GM12878 (cell line): ENCODE results near the gene NECTIN1. TPM values are rescaled to one million over a fixed set of nuclear protein-coding genes. Genes with fewer than 3 reads are reported as not detected.

Experiments
- ATAC-seq: fragments of 200-7000 bp; cut with Tn5 transposase; 3 replicates; pipeline ENCODE4 v1.9.1; 2020; ENCODE audit warnings: mild to moderate bottlenecking, moderate library complexity
- BruUV-seq: library from RNA; stranded (reverse); fragments of 400-500 nt; replicated peaks from 2 replicates; lab custom pipeline; 2021; lab: Mats Ljungman, UMichigan
- CTCF ChIA-PET: fragments of 300-600 bp; sonication (Branson Sonifier 250); formaldehyde crosslinking; extraction: SDS; loops from one replicate; lab custom pipeline; 2021; ENCODE audit warnings: inconsistent platforms; lab: Yijun Ruan, JAX
- POLR2A ChIA-PET: fragments of 350-600 bp; formaldehyde crosslinking; extraction: SDS; loops from one replicate; lab custom pipeline; 2021; ENCODE audit warnings: inconsistent platforms; lab: Charles Lee
- RAD21 ChIA-PET: fragments of 300-600 bp; sonication (Branson Sonifier 250); formaldehyde crosslinking; loops from one replicate; lab custom pipeline; 2023; ENCODE audit warnings: antibody characterized with exemption; ENCODE audit not compliant: unreplicated experiment; lab: Charles Lee
- SMC1A ChIA-PET: fragments of 300-600 bp; sonication (Branson Sonifier 250); formaldehyde crosslinking; loops from one replicate; lab custom pipeline; 2023; ENCODE audit not compliant: unreplicated experiment, uncharacterized antibody; lab: Charles Lee
- DNase-seq: peaks from one replicate; pipeline ENCODE4 v3.0.0-alpha.2; 2011; ENCODE audit warnings: low read depth, low spot score
- FAIRE-seq: peaks from 3 replicates; lab custom pipeline; 2011; peaks lifted over from hg19 to GRCh38; lab: Jason Lieb, UNC
- H2AFZ ChIP-seq: 2 replicates; pipeline ENCODE4 v1.6.0; 2011; ENCODE audit warnings: low read depth, low read length, control low read depth; ENCODE audit not compliant: control insufficient read depth
- H3K27ac ChIP-seq: 2 replicates; pipeline ENCODE4 v1.5.1; 2011; ENCODE audit warnings: control low read depth; ENCODE audit not compliant: control insufficient read depth, insufficient read depth
- H3K27me3 ChIP-seq, 2 experiments: replicated peaks in 1 of 2; 2 replicates each; pipeline versions ENCODE4 v1.6.0 to v1.6.1; 2011; ENCODE audit warnings: low read length in 1 of 2; ENCODE audit not compliant: control insufficient read depth in 2 of 2, insufficient read depth in 2 of 2
- H3K36me3 ChIP-seq, 2 experiments: 2 replicates each; pipeline ENCODE4 v1.5.1; 2011; ENCODE audit warnings: low read length in 1 of 2; ENCODE audit not compliant: control insufficient read depth in 2 of 2, insufficient read depth in 2 of 2
- H3K4me1 ChIP-seq: 2 replicates; pipeline ENCODE4 v1.6.1; 2011; ENCODE audit warnings: mild to moderate bottlenecking, low read length, moderate library complexity, mixed read lengths; ENCODE audit not compliant: control insufficient read depth, insufficient read depth
- H3K4me2 ChIP-seq: 2 replicates; pipeline ENCODE4 v1.6.0; 2011; ENCODE audit warnings: control low read depth; ENCODE audit not compliant: control insufficient read depth, insufficient read depth
- H3K4me3 ChIP-seq: fragments of 200-600 bp; sonication (generic); 2 replicates; pipeline ENCODE4 v1.5.1; 2016
- H3K79me2 ChIP-seq: 2 replicates; pipeline ENCODE4 v1.6.0; 2011; ENCODE audit warnings: low read length; ENCODE audit not compliant: control insufficient read depth, insufficient read depth
- H3K9ac ChIP-seq: 2 replicates; pipeline ENCODE4 v1.8.0; 2011; ENCODE audit warnings: low read length, control low read depth, mixed read lengths; ENCODE audit not compliant: control insufficient read depth, insufficient read depth
- H3K9me3 ChIP-seq: replicated peaks from 3 replicates; pipeline ENCODE4 v1.5.1; 2011; ENCODE audit warnings: mild to moderate bottlenecking, low read length; ENCODE audit not compliant: control insufficient read depth, insufficient read depth
- H4K20me1 ChIP-seq: 2 replicates; pipeline ENCODE4 v1.6.0; 2011; ENCODE audit not compliant: control insufficient read depth, insufficient read depth
- BCL11A ChIP-seq: IDR thresholded peaks from 2 replicates; pipeline ENCODE4 v1.6.1; 2011; ENCODE audit warnings: low read depth, low read length
- E2F8 ChIP-seq: fragments of 450-650 bp; IDR thresholded peaks from 2 replicates; pipeline ENCODE4 v1.6.1; 2018; ENCODE audit warnings: mild to moderate bottlenecking, low read depth, moderate library complexity; ENCODE audit not compliant: partially characterized antibody
- FOXM1 ChIP-seq: IDR thresholded peaks from 2 replicates; pipeline ENCODE4 v1.6.1; 2012; ENCODE audit warnings: low read depth, mild to moderate bottlenecking, inconsistent platforms, low read length, moderate library complexity
- HCFC1 ChIP-seq: fragments of 150-350 bp; IDR thresholded peaks from 2 replicates; pipeline ENCODE4 v1.6.1; 2014; ENCODE audit warnings: low read length
- HDAC2 ChIP-seq: fragments of 200-600 bp; sonication (generic); IDR thresholded peaks from 2 replicates; pipeline ENCODE4 v1.6.1; 2017
- IRF4 ChIP-seq: IDR thresholded peaks from 2 replicates; pipeline ENCODE4 v1.6.1; 2011; ENCODE audit warnings: low read depth, low read length
- NFXL1 ChIP-seq: fragments of 450-650 bp; IDR thresholded peaks from 2 replicates; pipeline ENCODE4 v1.6.1; 2017; ENCODE audit warnings: antibody characterized with exemption, mild to moderate bottlenecking, borderline replicate concordance
- NKRF ChIP-seq: fragments of 450-650 bp; conservative IDR thresholded peaks from 2 replicates; pipeline ENCODE4 v1.6.1; 2017; ENCODE audit warnings: mild to moderate bottlenecking, moderate library complexity
- RUNX3 ChIP-seq: IDR thresholded peaks from 2 replicates; pipeline ENCODE4 v1.6.1; 2012; ENCODE audit warnings: low read length, inconsistent platforms
- SMAD1 ChIP-seq: fragments of 450-650 bp; IDR thresholded peaks from 2 replicates; pipeline ENCODE4 v1.6.1; 2018; ENCODE audit warnings: mild to moderate bottlenecking, low read depth; ENCODE audit not compliant: partially characterized antibody
- SPI1 ChIP-seq: IDR thresholded peaks from 2 replicates; pipeline ENCODE4 v1.6.1; 2011; ENCODE audit warnings: low read depth, mild to moderate bottlenecking, low read length, moderate library complexity, borderline replicate concordance; ENCODE audit not compliant: insufficient read depth
- SRF ChIP-seq, 2 experiments: IDR thresholded peaks; 2 replicates each; pipeline ENCODE4 v1.6.1; 2011; ENCODE audit warnings: low read depth in 2 of 2, low read length in 2 of 2, mild to moderate bottlenecking in 1 of 2, moderate library complexity in 1 of 2
- TAF1 ChIP-seq: IDR thresholded peaks from 2 replicates; pipeline ENCODE4 v1.6.1; 2011; ENCODE audit warnings: mild to moderate bottlenecking, low read depth, low read length, borderline replicate concordance
- TCF3 ChIP-seq: IDR thresholded peaks from 2 replicates; pipeline ENCODE4 v1.6.1; 2012; ENCODE audit warnings: low read depth, mild to moderate bottlenecking, low read length, borderline replicate concordance; ENCODE audit not compliant: insufficient read depth
- USF2 ChIP-seq: IDR thresholded peaks from 2 replicates; pipeline ENCODE4 v1.6.1; 2011; ENCODE audit warnings: low read depth, low read length, improper control_type of control experiment, borderline replicate concordance
- ZNF622 ChIP-seq: fragments of 450-650 bp; IDR thresholded peaks from 2 replicates; pipeline ENCODE4 v1.6.1; 2017; ENCODE audit warnings: mild to moderate bottlenecking, inconsistent platforms
- WGBS: methylation state at CpG from one replicate; pipeline ENCODE4 v1.1.6; 2016; ENCODE audit warnings: low lambda C conversion rate; ENCODE audit not compliant: insufficient replicate concordance, insufficient coverage; ENCODE audit errors: missing lambda C conversion rate; 5-methylcytosine and 5-hydroxymethylcytosine counted together
- in situ Hi-C: fragments of 300-500 bp; cut with MboI; formaldehyde crosslinking; loops from 9 replicates; pipeline ENCODE4 v1.14.3; 2018; ENCODE audit warnings: mixed read lengths
- intact Hi-C: fragments of 100-400 bp; cut with micrococcal nuclease; formaldehyde crosslinking; loops from one replicate; pipeline ENCODE4 v1.14.2; 2022; ENCODE audit not compliant: unreplicated experiment
- polyA plus RNA-seq, 11 experiments: library from polyadenylated mRNA; depleted of rRNA in 4 of 11; unstranded in 6 of 11; stranded (reverse) in 5 of 11; fragments of >200 nt; fragmentation: Nextera tagmentation in 4 of 11; fragmentation: Illumina TruSeq in 1 of 11; extraction: Ambion mirVana in 4 of 11; extraction: Trizol in 1 of 11; gene quantifications; 1 replicate in 1 of 11; 2 replicates in 10 of 11; pipeline versions ENCODE4 v1.2.1 to v1.2.3, GENCODE V29; 2011 to 2016; ENCODE audit warnings: inconsistent platforms in 2 of 11, missing spikeins in 2 of 11, low read depth in 1 of 11
- total RNA-seq, 4 experiments: library from RNA; depleted of rRNA in 3 of 4; stranded (reverse); fragments of >200 nt in 3 of 4; fragmentation: Illumina TruSeq in 1 of 4; extraction: Trizol in 1 of 4; gene quantifications; 2 replicates each; pipeline versions ENCODE4 v1.2.1 to v1.2.3, GENCODE V29; 2013 to 2021

The NECTIN1 gene
- total and polyA plus RNA-seq, 10 of the 15 experiments (the other 5 are each of a cell fraction or from before 2014, with no cell fraction given) = 0.97 to 9.2 (median 2.3) TPM

- no peak for TF ChIP-seq TAF1
- no peak for TF ChIP-seq USF2
Observed at GRCh38 chr11:119618208-119618909, 110.6 kb downstream of the NECTIN1 start (continued).

- intact Hi-C loops = loop anchor here (10.0 kb wide), 1 partner anchor 133 kb away; no protein-coding TSS in a partner anchor
- H2AFZ ChIP-seq = no peak overlapping the region
- H4K20me1 ChIP-seq = no peaks in the 10 kb centered on the region
- TF ChIP-seq FOXM1 (no peak), USF2 (no peak), SPI1 (no peak), HDAC2 (no peak), RUNX3 (no peak), SRF (IDR thresholded peaks at IDR 0.05; ENCODE audit: low read depth in 2 of 2, low read length in 2 of 2) (no peak), SMAD1 (no peak), HCFC1 (no peak), NKRF (no peak), E2F8 (no peak), BCL11A (no peak), IRF4 (no peak), TCF3 (no peak), ZNF622 (no peak), NFXL1 (no peak)
Observed at GRCh38 chr11:119617340-119617713, 111.7 kb downstream of the NECTIN1 start.

More at GRCh38 chr11:119617340-119617713, 111.7 kb downstream of the NECTIN1 start:
- no TSS peak for BruUV-seq
- in situ Hi-C loops = no loop called here
- H3K79me2 ChIP-seq = no peaks in the 10 kb centered on the region
- no peak for FAIRE-seq
- no peaks in the 10 kb centered on the region for H3K4me1 ChIP-seq
- CTCF ChIA-PET = no interaction called here
- H3K27ac ChIP-seq = no peak overlapping the region
- H3K9ac ChIP-seq = no peak overlapping the region
- H3K4me3 ChIP-seq = no peak overlapping the region
- POLR2A ChIA-PET = interaction anchor here (0.7 kb wide), 1 partner anchor 105 kb away, joined by 3 read pairs; no protein-coding TSS in a partner anchor
- no peak overlapping the region for H3K4me2 ChIP-seq
- peaks cover 4% of the 10 kb centered on the region; the same call in 1 of the 3 replicates for H3K9me3 ChIP-seq
- WGBS = 70% methylated on average over 13 of the region's 13 CpGs
- no peak for ATAC-seq
- SMC1A ChIA-PET = no interaction called here
- no peak for DNase-seq
- RAD21 ChIA-PET = no interaction called here
- H3K27me3 ChIP-seq = no peaks in the 10 kb centered on the region; a peak in 2 of 4 replicates
- H3K36me3 ChIP-seq = no peaks in the 10 kb centered on the region
